ENCODE measurements around the gene RTBDN.
"Not testable (repeated sequence)": the region's sequence is repeated elsewhere in the genome, so short reads cannot be mapped to it uniquely, and the experiment has no call there.

RTBDN gene

DNA sequence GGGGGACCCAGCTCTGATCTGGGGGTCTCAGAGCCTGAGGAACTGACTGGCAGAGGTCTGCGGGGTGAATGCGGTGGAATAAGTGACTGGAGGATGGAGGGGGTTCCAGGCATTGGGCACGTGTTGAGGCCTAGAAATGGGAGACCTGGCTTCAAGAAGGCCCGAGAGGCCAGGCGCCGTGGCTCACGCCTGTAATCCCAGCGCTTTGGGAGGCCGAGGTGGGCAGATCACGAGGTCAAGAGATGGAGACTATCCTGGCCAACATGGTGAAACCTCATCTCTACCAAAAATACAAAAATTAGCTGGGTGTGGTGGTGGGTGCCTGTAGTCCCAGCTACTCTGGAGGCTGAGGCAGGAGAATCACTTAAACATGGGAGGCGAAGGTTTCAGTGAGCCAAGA is 16.6 kb downstream of the RTBDN start:
- DNase-seq, result not testable (repeated sequence)

DNA sequence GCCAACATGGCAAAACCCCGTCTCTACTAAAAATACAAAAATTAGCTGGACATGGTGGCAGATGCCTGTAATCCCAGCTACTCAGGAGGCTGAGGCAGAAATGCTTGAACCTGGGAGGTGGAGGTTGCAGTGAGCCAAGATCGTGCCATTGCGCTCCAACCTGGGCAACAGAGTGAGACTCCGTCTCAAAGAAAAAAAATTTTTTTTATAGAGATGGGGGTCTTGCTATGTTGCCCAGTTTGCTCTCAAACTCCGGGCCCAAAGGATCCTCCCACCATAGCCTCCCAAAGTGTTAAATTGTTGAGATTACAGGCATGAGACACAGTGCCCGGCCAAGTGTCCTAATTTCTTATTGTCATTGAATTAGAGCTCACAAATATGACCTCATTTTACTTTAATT is 17.2 kb downstream of the RTBDN start:
- DNase-seq, result not testable (repeated sequence)

DNA sequence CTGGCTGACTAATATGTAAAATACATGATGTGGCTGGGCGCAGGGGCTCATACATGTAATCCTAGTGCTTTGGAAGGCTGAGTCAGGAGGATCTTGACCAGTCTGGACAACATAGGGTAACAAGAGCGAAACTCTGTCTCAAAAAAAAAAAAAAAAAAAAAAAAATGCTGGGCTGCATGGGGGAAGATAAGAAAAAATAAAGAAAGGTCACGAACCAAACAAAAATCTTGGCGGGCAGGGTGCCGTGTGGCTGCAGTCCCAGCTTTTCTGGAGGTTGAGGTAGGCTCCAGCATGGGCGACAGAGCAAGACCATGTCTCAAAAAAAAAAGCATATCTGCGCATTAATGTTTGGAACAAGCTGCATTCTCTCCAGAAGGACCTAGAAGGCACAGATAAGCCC is 19.3 kb downstream of the RTBDN start:
- no peak for DNase-seq

DNA sequence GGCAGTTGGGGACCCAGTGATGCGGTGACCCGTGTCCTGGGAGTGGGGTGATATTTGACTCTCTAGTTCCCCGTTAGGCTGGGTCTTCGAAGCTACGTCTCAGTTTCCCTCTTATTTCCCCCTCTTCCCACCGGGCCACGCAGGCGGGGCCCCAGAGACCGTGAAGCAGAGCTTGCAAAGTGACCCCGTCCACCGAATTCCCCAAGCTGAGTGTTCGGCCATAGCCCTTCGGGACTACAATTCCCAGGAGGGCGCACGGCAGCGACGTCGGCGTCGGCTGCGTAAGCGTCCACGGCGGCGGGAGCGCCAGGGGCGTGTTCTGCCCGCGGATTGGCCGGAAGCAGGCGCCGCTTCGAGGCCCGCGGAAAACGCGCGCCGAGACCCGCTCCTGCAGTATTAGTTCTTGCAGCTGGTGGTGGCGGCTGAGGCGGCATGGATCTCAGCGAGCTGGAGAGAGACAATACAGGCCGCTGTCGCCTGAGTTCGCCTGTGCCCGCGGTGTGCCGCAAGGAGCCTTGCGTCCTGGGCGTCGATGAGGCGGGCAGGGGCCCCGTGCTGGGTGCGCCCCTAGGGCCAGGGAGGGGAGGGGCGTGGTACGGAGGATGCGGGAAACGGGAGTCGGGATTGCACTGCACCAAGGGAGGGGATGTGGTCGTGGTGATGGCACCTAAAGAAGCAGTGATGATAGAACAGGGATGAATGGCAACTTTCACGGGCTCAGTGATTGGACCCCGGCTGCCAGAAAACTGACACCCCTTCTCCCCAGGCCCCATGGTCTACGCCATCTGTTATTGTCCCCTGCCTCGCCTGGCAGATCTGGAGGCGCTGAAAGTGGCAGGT is 27.9 kb downstream of the RTBDN start, which contains the start of gene RNASEH2A:
TSS of gene RNASEH2A (plus strand) at position 343 of the 840 bp plus-strand sequence. CDS start at position 433, 90 bp downstream.
- peak; percentile 95 for DNase-seq

DNA sequence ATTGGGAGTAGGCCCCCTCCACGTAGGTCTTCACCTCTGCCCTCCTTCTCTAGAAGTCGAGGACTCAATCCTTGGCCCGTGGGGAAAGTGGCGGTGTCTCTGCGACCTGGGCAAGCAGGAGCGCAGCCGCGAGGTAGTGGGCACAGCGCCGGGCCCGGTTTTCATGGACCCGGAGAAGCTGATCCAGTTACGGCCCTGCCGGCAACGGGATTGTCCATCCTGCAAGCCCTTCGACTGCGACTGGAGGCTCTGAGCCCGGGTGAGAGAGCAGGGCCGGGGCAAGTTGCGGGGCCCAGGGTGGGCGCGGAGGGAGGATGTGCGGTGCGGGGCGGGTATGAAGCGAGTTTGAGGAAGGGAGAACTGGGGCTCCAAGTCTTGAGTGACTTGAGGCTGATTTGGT is 30.3 kb downstream of the RTBDN start:
- DNase-seq, result no peak

DNA sequence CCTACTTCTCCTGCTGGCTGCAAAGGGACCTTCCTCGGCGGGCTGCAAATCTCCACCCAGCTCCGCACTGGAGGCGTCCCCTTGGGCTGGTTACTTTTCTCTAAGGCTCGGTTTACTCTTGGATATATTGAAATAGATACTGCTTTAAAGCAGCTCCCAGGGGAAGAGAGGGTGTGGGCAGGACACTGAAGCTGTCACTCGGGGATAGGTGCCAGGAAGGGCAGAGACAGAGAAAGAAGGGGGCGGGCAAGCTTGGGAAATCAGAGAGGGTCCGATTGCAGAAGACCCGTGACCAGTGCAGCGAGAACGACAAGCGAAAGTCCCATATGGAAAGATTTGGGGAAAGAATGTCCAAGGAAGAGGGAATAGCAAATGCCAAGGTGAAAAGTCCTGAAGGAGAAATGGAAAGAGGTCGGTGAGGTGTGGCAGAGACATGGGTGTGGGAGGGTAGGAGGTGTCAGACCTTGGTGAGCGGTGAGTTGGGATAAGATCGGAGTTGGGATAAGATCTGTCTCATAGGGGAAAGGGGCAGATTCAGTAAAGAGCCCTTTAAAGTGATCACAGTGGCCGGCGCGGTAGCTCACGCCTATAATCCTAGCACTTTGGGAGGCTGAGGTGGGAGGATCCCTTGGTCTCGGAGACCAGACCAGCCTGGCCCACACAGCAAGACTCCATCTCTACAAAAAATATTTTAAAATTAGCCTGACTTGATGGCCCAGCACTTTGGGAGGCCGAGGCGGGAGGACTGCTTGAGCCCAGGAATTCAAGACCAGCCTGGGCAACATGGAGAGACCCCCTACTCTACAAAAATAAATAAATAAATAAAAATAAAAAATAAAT is 31.9 kb downstream of the RTBDN start:
- no peak for DNase-seq

DNA sequence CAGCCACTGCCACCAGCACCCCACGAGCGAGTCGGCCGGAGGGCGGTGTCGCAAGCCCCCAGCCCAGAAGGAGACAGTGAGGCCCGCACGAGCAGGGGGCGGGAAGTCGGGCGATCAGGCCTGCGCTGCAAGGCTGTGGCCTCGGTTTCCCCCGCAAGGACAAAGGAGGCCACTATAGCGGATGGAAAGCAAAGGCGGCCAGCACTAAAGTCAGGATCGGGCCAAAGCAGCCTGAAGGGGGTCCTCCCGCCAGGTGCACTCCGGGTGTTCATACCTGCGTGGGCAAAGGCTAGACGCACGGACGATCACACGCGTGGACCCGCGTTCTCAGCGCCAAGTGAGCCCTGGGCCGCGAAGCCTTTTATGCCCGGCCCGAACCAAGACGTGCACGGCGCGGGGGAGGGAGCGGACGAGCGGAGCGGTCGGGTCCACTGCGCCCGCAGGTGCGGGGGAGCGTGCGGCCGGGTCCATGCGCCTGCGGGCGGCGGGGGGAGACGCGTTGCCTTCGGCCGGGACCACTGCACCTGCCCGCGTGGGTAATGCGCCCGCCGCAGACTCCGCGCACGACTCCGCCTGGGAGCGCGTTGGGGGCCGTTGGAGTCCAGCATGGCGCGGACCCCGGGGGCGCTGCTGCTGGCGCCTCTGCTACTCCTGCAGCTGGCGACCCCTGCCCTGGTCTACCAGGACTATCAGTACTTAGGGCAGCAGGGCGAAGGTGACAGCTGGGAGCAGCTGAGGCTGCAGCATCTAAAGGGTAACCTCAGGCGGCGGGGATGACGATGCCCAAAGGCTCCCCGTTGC is 32.7 kb downstream of the RTBDN start, which contains the start of the genes PRDX2 and THSD8:
TSS of gene PRDX2 (minus strand) at position 335 of the 801 bp plus-strand sequence. CDS start 539 bp downstream, outside the sequence.
TSS of gene THSD8 (plus strand) at position 604 of the 801 bp plus-strand sequence. CDS start at position 607, 3 bp downstream.
- DNase-seq, result peak; percentile 89

DNA sequence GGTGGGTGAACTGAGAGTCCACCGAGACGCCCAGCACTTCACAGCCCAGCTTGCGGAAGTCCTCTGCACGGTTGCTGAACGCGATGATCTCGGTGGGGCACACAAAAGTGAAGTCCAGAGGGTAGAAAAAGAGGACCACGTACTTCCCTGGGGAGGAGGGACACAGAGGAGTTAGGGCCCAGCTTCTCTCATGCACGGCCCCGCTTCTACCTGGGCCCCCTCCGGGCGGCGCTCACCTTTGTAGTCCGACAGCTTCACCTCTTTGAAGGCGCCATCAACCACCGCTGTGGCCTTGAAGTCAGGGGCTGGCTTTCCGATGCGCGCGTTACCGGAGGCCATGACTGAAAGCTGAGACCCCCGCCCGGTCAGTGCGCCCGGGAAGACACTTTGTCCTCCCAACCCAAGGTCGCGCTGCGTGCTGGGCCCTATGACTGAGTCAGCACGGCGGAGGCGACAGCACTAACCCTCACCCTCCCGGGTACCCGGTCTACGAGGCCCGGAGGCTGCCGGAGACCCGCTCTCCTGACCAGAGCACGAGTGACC is 33.4 kb downstream of the RTBDN start:
- DNase-seq, result peak; percentile 37

DNA sequence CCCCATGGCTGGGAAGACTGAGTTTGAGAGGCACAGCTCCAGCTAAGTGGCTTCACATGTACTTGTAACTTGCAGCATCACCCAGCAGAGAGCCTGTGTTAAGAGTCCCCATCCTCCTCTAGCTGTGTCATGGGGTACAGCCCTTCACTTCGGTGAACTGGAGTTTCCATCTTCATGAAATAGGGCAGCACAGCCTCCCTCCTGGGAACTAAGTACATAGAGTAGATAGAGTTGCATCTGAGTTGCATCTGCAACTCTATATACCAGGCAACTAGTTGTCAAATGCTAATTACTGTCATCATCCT is 34.0 kb downstream of the RTBDN start:
- no peak for DNase-seq

DNA sequence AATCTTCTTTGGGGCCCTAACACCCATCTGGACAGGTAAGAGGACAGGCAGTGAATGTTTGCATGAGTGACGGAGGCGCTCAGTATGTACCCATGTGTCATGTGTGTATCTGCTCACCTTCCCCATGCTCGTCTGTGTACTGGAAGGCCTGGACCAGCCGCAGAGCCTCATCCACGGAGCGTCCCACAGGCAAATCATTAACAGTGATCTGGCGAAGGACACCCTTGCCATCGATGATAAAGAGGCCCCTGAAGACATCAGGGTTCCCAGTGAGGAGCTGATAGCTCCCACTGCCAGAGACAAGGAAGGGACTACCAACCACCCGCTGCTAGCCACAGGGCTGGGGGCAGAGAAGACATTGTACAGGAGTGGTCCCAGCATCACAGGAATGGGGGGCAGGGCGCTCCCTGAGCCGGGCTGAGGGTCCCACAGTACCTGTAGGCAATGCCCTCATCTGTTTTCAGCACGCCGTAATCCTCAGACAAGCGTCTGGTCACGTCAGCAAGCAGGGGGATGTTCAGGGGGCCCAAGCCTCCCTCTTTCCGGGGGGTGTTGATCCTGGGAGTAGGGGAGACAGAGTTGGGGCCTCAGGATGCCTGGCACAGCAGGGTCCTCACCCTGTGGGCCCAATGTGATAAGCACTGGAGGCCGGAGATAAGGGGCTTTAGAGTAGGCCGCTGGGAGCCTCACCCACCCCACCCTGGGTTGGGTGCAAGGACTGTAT is 34.5 kb downstream of the RTBDN start:
- no peak for DNase-seq

DNA sequence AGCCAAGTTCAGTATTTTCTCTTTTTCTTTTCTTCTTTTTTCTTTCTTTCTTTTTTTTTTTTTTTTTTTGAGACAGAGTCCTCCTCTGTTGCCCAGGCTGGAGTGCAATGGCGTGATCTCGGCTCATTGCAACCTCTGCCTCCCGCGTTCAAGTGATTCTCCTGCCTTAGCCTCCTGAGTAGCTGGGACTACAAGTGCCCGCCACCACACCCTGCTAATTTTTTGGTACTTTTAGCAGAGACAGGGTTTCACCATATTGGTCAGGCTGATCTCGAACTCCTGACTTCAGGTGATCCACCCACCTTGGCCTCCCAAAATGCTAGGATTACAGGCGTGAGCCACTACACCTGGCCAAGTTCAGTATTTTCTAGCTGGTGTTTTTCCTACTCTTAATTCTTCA is 36.8 kb downstream of the RTBDN start:
- not testable (repeated sequence) for DNase-seq

DNA sequence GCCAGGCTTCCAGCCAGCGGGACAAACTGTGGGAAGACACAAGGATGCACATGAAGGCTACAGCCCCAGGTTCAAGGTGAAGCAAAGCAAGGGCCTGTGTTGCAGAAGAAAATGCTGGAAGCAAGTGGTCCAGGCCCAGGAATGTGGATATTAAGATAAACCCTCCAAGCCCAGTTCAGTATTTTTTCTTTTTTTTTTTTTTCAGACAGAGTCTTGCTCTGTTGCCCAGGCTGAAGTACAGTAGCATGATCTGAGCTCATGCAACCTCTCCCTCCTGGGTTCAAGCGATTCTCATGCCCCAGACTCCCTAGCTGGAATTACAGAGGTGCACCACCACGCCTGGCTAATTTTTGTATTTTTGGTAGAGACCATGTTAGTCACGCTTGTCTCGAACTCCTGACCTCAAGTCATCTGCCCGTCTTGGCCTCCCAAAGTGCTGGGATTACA is 37.2 kb downstream of the RTBDN start:
- no peak for DNase-seq

DNA sequence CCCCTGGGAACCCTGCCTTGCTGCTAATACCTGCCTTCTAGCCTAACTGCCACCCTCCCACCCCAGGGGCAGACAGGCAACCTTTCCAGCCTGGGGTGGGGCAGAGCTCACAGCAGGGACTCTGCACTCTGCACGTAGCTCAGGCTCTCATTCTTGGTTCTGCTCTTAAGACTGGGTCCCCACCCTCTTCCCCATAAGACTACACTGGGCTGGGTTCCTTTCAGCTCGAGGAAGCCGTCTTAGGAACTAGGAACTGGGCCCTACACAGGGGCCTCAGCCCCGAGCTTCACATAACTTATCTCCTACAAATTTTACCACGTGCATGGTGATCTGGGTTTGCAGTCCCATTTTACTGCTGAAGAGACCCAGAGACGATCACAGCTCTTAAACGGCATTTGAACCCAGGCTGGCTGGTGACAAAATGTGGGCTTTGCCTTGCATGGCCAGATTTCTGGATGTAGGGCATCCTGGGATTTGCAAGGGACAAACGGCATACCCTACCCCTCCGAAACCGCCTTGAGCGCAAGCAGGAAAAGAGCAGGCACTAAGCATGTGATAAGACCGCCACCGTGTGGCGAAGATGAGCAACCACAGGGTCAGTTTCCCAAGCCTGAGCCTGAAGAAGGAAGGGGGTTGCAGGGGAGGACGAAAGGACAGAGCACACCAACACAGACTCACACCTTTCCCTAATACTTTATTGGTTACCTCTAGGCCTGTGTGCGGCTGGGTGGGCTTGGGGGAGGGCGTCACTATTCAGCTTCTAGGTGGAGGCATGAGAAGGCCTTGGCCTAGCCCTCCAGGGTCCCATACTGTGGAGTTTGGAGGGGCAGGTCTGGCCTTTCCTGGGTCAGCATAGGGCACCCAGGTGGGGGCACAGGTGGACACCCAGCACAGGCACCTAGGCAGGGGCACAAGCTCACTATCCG is 38.0 kb downstream of the RTBDN start:
- peak; percentile 88 for DNase-seq

DNA sequence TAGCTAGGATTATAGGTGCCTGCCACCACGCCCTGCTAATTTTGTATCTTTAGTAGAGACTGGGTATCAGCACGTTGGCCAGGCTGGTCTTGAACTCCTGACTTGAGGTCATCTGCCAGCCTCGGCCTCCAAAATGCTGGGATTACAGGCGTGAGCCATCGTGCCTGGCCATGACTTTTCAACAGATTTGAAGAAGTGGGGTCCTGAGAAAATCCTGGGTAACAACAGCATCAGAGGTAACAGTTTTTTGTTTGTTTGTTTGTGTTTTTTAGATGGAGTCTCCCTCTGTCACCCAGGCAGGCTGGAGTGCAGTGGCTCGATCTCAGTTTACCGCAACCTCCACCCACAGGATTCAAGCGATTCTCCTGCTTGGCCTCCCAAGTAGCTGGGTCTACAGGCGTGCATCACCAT is 39.4 kb downstream of the RTBDN start:
- DNase-seq, result no peak

DNA sequence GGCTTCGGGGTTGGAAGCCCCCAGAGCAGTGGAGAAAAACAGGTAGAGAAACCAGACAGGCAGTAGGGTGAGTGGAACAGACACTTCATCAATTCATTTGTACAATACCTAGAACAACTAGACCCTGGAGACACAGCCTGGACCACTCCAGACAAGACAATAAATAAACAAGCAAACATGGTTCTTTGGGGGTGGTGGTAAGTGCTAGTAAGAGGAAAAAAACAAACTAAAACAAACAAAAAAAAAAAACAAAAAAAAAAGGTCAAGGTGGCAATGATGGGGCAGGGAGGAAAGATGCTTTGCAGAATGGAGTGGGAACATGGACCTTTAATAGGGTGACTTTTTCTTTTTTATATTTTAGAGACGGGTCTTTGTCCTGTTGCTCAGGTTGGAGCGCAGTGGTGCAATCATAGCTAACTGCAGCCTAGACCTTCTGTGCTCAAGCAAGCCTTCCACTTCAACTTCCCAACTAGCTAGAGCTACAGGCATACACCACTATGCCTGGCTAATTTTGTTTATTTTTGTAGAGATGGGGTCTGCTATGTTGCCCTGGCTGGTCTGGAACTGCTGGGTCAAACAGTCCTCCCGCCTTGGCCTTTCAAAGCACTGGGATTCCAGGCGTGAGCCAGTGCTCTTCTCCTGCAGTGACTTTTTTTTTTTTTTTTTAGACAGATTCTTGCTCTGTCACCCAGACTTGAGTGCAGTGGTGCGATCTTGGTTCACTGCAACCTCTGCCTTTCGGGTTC is 40.0 kb downstream of the RTBDN start:
- peak; percentile 41 for DNase-seq

DNA sequence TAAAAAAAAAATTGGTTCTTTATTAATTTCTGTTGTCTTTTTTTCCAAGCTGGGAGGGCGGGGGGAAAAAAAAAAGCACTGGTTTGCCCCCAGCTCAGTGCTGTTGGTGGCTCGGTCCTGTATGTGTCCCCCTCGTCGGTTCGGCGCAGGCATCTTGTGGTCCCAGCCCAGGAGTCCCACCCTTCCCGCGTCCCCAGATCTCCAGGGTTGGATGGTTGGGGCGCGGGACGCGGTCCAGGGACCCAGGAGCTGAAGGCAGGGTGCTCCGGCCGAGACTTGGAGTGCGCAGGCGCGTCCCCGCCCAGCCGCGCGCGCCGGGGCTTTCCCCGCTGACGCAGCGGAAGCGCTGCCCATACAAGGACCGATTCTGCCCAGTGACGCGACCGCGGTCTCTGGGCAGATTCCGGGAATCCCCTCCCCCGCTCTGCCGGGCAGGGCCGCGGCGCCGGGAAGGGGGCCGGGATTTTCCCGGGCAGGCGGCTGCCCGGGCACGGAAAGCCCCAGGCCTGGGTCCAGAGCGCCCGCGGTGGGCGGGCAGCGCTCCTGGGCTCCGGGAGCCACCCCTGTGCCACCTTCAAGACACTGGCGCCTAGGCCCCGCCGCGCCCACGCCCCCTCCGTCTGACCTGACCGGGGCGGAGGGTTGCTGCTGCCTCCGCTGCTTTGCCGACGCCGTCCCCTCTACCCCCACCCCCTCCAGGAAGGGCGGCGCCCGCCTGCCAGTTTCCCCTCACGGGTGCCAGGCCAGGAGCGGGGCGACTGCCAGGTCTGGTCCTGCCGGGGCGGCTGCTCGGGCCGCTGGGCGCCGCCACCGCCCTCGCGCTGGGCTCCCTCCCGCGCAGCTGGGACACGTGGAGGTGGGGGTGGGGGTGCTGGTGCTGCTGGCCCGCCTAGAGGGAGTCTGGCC is 40.8 kb downstream of the RTBDN start:
- peak; percentile 97 for DNase-seq

DNA sequence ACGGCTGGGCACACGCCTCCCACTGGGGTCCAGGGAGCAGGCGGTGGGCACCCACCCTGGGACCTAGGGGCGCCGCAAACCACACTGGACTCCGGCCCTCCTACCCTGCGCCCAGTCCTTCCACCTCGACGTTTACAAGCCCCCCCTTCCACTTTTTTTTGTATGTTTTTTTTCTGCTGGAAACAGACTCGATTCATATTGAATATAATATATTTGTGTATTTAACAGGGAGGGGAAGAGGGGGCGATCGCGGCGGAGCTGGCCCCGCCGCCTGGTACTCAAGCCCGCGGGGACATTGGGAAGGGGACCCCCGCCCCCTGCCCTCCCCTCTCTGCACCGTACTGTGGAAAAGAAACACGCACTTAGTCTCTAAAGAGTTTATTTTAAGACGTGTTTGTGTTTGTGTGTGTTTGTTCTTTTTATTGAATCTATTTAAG is 41.5 kb downstream of the RTBDN start:
- DNase-seq, result no peak

DNA sequence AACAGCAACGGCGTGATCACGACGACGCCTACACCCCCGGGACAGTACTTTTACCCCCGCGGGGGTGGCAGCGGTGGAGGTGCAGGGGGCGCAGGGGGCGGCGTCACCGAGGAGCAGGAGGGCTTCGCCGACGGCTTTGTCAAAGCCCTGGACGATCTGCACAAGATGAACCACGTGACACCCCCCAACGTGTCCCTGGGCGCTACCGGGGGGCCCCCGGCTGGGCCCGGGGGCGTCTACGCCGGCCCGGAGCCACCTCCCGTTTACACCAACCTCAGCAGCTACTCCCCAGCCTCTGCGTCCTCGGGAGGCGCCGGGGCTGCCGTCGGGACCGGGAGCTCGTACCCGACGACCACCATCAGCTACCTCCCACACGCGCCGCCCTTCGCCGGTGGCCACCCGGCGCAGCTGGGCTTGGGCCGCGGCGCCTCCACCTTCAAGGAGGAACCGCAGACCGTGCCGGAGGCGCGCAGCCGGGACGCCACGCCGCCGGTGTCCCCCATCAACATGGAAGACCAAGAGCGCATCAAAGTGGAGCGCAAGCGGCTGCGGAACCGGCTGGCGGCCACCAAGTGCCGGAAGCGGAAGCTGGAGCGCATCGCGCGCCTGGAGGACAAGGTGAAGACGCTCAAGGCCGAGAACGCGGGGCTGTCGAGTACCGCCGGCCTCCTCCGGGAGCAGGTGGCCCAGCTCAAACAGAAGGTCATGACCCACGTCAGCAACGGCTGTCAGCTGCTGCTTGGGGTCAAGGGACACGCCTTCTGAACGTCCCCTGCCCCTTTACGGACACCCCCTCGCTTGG is 42.1 kb downstream of the RTBDN start:
- DNase-seq, result peak; percentile 87
